ENCODE measurements around the gene SNF8. TPM values are rescaled to one million over a fixed set of nuclear protein-coding genes. Genes with fewer than 3 reads are reported as not detected.

The SNF8 gene
- total RNA-seq, 3 donors from 2014 or later (not counting 1 experiment from before 2014, with no cell fraction given) = 76.9 to 86.0 (median 78.3) TPM

GRCh38 chr17:48985436-48986245, 41.0 kb upstream of the SNF8 start:
- Histone ChIP-seq H3K27me3 (ENCODE audit: control insufficient read depth, insufficient read depth, low read length) (peaks cover 10% of the 10 kb centered on the region), H3K36me3 (ENCODE audit: control insufficient read depth, insufficient read depth, low read length) (no peaks in the 10 kb centered on the region), H3K4me3 (ENCODE audit: low read length) (no peak overlapping the region), H3K9me3 (ENCODE audit: control insufficient read depth, insufficient read depth, low read length) (no peaks in the 10 kb centered on the region), H3K27ac (ENCODE audit: low read length) (no peak overlapping the region), H3K4me1 (ENCODE audit: control insufficient read depth, insufficient read depth, low read length) (no peaks in the 10 kb centered on the region)
- Mint-ChIP-seq H3K9me3 (peaks cover 2 to 3% of the 10 kb centered on the region in 2 donors), H3K4me3 (no peak overlapping the region), H3K36me3 (no peaks in the 10 kb centered on the region), H3K4me1 (no peaks in the 10 kb centered on the region), H3K27ac (no peak overlapping the region), H3K27me3 (ENCODE audit: low read depth in 2 of 2) (peaks cover 28 to 42% of the 10 kb centered on the region in 2 donors)
- 80% methylated on average over 12 of the region's 13 CpGs for WGBS (ENCODE audit: insufficient coverage)
- no peak for DNase-seq
- no peak for TF ChIP-seq CTCF (IDR thresholded peaks at IDR 0.05)
- intact Hi-C loops (cut with micrococcal nuclease) = no loop called here
- no peak for ATAC-seq

- Mint-ChIP-seq H3K4me1 (no peaks in the 10 kb centered on the region), H3K36me3 (no peaks in the 10 kb centered on the region), H3K9me3 (peaks cover 2 to 3% of the 10 kb centered on the region in 2 donors), H3K4me3 (no peak overlapping the region), H3K27ac (no peak overlapping the region), H3K27me3 (ENCODE audit: low read depth in 2 of 2) (peaks cover 18 to 21% of the 10 kb centered on the region in 2 donors)
- no peak for TF ChIP-seq CTCF (IDR thresholded peaks at IDR 0.05)
- no peak for ATAC-seq
- Histone ChIP-seq H3K4me3 (ENCODE audit: low read length) (no peak overlapping the region), H3K4me1 (ENCODE audit: control insufficient read depth, insufficient read depth, low read length) (no peaks in the 10 kb centered on the region), H3K36me3 (ENCODE audit: control insufficient read depth, insufficient read depth, low read length) (no peaks in the 10 kb centered on the region), H3K9me3 (ENCODE audit: control insufficient read depth, insufficient read depth, low read length) (no peaks in the 10 kb centered on the region), H3K27ac (ENCODE audit: low read length) (no peak overlapping the region), H3K27me3 (ENCODE audit: control insufficient read depth, insufficient read depth, low read length) (no peaks in the 10 kb centered on the region)
- no peak for DNase-seq
- 100% methylated on average over 2 of the region's 3 CpGs for WGBS (ENCODE audit: insufficient coverage)
- intact Hi-C loops (cut with micrococcal nuclease) = no loop called here
Measured at GRCh38 chr17:48981927-48982539, 37.4 kb upstream of the SNF8 start.

GRCh38 chr17:48973806-48974205, 29.2 kb upstream of the SNF8 start:
- Mint-ChIP-seq H3K9me3 (no peaks in the 10 kb centered on the region), H3K4me1 (no peaks in the 10 kb centered on the region), H3K27me3 (ENCODE audit: low read depth in 2 of 2) (peaks cover 17 to 25% of the 10 kb centered on the region in 2 donors), H3K36me3 (no peaks in the 10 kb centered on the region), H3K4me3 (no peak overlapping the region), H3K27ac (no peak overlapping the region)
- no peak for ATAC-seq
- no peaks in the 10 kb centered on the region for H3K4me1 ChIP-seq (ENCODE audit: control insufficient read depth, insufficient read depth, low read length)
- H3K27me3 ChIP-seq (ENCODE audit: control insufficient read depth, insufficient read depth, low read length) = peaks cover 2% of the 10 kb centered on the region
- no peak for TF ChIP-seq CTCF (IDR thresholded peaks at IDR 0.05)
- WGBS (ENCODE audit: insufficient coverage) = no CpG with 5 or more reads among the region's 3 CpGs
- no peaks in the 10 kb centered on the region for H3K9me3 ChIP-seq (ENCODE audit: control insufficient read depth, insufficient read depth, low read length)
- no peak overlapping the region for H3K4me3 ChIP-seq (ENCODE audit: low read length)
- H3K36me3 ChIP-seq (ENCODE audit: control insufficient read depth, insufficient read depth, low read length) = no peaks in the 10 kb centered on the region
- DNase-seq = no peak
- no peak overlapping the region for H3K27ac ChIP-seq (ENCODE audit: low read length)
- intact Hi-C loops (cut with micrococcal nuclease) = no loop called here
